ENCODE data around the gene RABGAP1L.

The RABGAP1L gene

GRCh38 chr1:175000697-175001187 lies 841.4 kb downstream of the RABGAP1L start:
- Histone ChIP-seq H3K4me3 (peak overlapping the region; percentile 96), H3K9me3 (ENCODE audit: low read depth, low read length) (no peaks in the 10 kb centered on the region), H3K27ac (peak overlapping the region; percentile 80; the same call in 1 of the 2 replicates), H3K36me3 (ENCODE audit: insufficient read depth, low read length) (peaks cover 22% of the 10 kb centered on the region), H3K9ac (ENCODE audit: insufficient read length) (peak overlapping the region; percentile 97)
- TF ChIP-seq EZH2 (IDR thresholded peaks at IDR 0.05) (no peak), POLR2AphosphoS5 (IDR thresholded peaks at IDR 0.05; ENCODE audit: borderline replicate concordance, low read depth, low read length) (no peak), FOXP2 (optimal IDR thresholded peaks at IDR 0.05; ENCODE audit: control extremely low read depth, extremely low read length, insufficient read depth) (no peak)
- DNase-seq (ENCODE audit: low read depth, low spot score) = no peak

GRCh38 chr1:175002910-175003517 lies 843.7 kb downstream of the RABGAP1L start:
- H3K9ac ChIP-seq (ENCODE audit: insufficient read length) = peak overlapping the region; percentile 31
- H3K4me3 ChIP-seq = peak overlapping the region; percentile 96
- H3K9me3 ChIP-seq (ENCODE audit: low read depth, low read length) = no peaks in the 10 kb centered on the region
- no peak overlapping the region for H3K27ac ChIP-seq
- H3K36me3 ChIP-seq (ENCODE audit: insufficient read depth, low read length) = peaks cover 45% of the 10 kb centered on the region
- DNase-seq (ENCODE audit: low read depth, low spot score) = no peak
- TF ChIP-seq EZH2 (IDR thresholded peaks at IDR 0.05) (no peak), FOXP2 (optimal IDR thresholded peaks at IDR 0.05; ENCODE audit: control extremely low read depth, extremely low read length, insufficient read depth) (no peak), POLR2AphosphoS5 (IDR thresholded peaks at IDR 0.05; ENCODE audit: borderline replicate concordance, low read depth, low read length) (no peak)

GRCh38 chr1:175003521-175003920 lies 844.2 kb downstream of the RABGAP1L start:
- peak overlapping the region; percentile 40 for H3K4me3 ChIP-seq
- no peak overlapping the region for H3K27ac ChIP-seq
- TF ChIP-seq EZH2 (IDR thresholded peaks at IDR 0.05) = no peak
- TF ChIP-seq POLR2AphosphoS5 (IDR thresholded peaks at IDR 0.05; ENCODE audit: borderline replicate concordance, low read depth, low read length) = no peak
- TF ChIP-seq FOXP2 (optimal IDR thresholded peaks at IDR 0.05; ENCODE audit: control extremely low read depth, extremely low read length, insufficient read depth) = no peak
- no peaks in the 10 kb centered on the region for H3K9me3 ChIP-seq (ENCODE audit: low read depth, low read length)
- H3K9ac ChIP-seq (ENCODE audit: insufficient read length) = peak overlapping the region; percentile 31
- peaks cover 50% of the 10 kb centered on the region for H3K36me3 ChIP-seq (ENCODE audit: insufficient read depth, low read length)
- no peak for DNase-seq (ENCODE audit: low read depth, low spot score)

GRCh38 chr1:175005085-175005783 lies 845.9 kb downstream of the RABGAP1L start:
- no peak for DNase-seq (ENCODE audit: low read depth, low spot score)
- Histone ChIP-seq H3K36me3 (ENCODE audit: insufficient read depth, low read length) (peaks cover 67% of the 10 kb centered on the region), H3K9ac (ENCODE audit: insufficient read length) (no peak overlapping the region), H3K4me3 (no peak overlapping the region), H3K27ac (no peak overlapping the region), H3K9me3 (ENCODE audit: low read depth, low read length) (no peaks in the 10 kb centered on the region)
- TF ChIP-seq EZH2 (IDR thresholded peaks at IDR 0.05) = no peak
- no peak for TF ChIP-seq FOXP2 (optimal IDR thresholded peaks at IDR 0.05; ENCODE audit: control extremely low read depth, extremely low read length, insufficient read depth)
- no peak for TF ChIP-seq POLR2AphosphoS5 (IDR thresholded peaks at IDR 0.05; ENCODE audit: borderline replicate concordance, low read depth, low read length)

GRCh38 chr1:175009532-175009931 lies 850.2 kb downstream of the RABGAP1L start:
- Histone ChIP-seq H3K9me3 (ENCODE audit: low read depth, low read length) (no peaks in the 10 kb centered on the region), H3K36me3 (ENCODE audit: insufficient read depth, low read length) (peaks cover 100% of the 10 kb centered on the region)
- TF ChIP-seq FOXP2 (optimal IDR thresholded peaks at IDR 0.05; ENCODE audit: control extremely low read depth, extremely low read length, insufficient read depth) (no peak), EZH2 (IDR thresholded peaks at IDR 0.05) (no peak), POLR2AphosphoS5 (IDR thresholded peaks at IDR 0.05; ENCODE audit: borderline replicate concordance, low read depth, low read length) (no peak)

GRCh38 chr1:175013445-175013844 lies 854.1 kb downstream of the RABGAP1L start:
- Histone ChIP-seq H3K9me3 (ENCODE audit: low read depth, low read length) (no peaks in the 10 kb centered on the region), H3K27ac (no peak overlapping the region), H3K4me3 (no peak overlapping the region), H3K9ac (ENCODE audit: insufficient read length) (no peak overlapping the region), H3K36me3 (ENCODE audit: insufficient read depth, low read length) (peaks cover 96% of the 10 kb centered on the region)
- DNase-seq (ENCODE audit: low read depth, low spot score) = no peak
- TF ChIP-seq POLR2AphosphoS5 (IDR thresholded peaks at IDR 0.05; ENCODE audit: borderline replicate concordance, low read depth, low read length) = no peak
- no peak for TF ChIP-seq EZH2 (IDR thresholded peaks at IDR 0.05)
- no peak for TF ChIP-seq FOXP2 (optimal IDR thresholded peaks at IDR 0.05; ENCODE audit: control extremely low read depth, extremely low read length, insufficient read depth)

More at GRCh38 chr1:175009532-175009931, 850.2 kb downstream of the RABGAP1L start:
- no peak for DNase-seq (ENCODE audit: low read depth, low spot score)
- no peak overlapping the region for H3K27ac ChIP-seq
- no peak overlapping the region for H3K9ac ChIP-seq (ENCODE audit: insufficient read length)
- H3K4me3 ChIP-seq = no peak overlapping the region

GRCh38 chr1:175015243-175015642 lies 855.9 kb downstream of the RABGAP1L start:
- no peak for DNase-seq (ENCODE audit: low read depth, low spot score)

GRCh38 chr1:175019524-175019923 lies 860.2 kb downstream of the RABGAP1L start:
- TF ChIP-seq EZH2 (IDR thresholded peaks at IDR 0.05) (no peak), POLR2AphosphoS5 (IDR thresholded peaks at IDR 0.05; ENCODE audit: borderline replicate concordance, low read depth, low read length) (no peak), FOXP2 (optimal IDR thresholded peaks at IDR 0.05; ENCODE audit: control extremely low read depth, extremely low read length, insufficient read depth) (no peak)
- H3K27ac ChIP-seq = no peak overlapping the region
- no peak overlapping the region for H3K9ac ChIP-seq (ENCODE audit: insufficient read length)
- peaks cover 44% of the 10 kb centered on the region for H3K36me3 ChIP-seq (ENCODE audit: insufficient read depth, low read length)
- no peak overlapping the region for H3K4me3 ChIP-seq
- DNase-seq (ENCODE audit: low read depth, low spot score) = no peak
- H3K9me3 ChIP-seq (ENCODE audit: low read depth, low read length) = no peaks in the 10 kb centered on the region

More at GRCh38 chr1:175015243-175015642, 855.9 kb downstream of the RABGAP1L start:
- no peak for TF ChIP-seq FOXP2 (optimal IDR thresholded peaks at IDR 0.05; ENCODE audit: control extremely low read depth, extremely low read length, insufficient read depth)
- TF ChIP-seq POLR2AphosphoS5 (IDR thresholded peaks at IDR 0.05; ENCODE audit: borderline replicate concordance, low read depth, low read length) = no peak
- TF ChIP-seq EZH2 (IDR thresholded peaks at IDR 0.05) = no peak
- H3K36me3 ChIP-seq (ENCODE audit: insufficient read depth, low read length) = peaks cover 82% of the 10 kb centered on the region
- H3K9me3 ChIP-seq (ENCODE audit: low read depth, low read length) = no peaks in the 10 kb centered on the region
- H3K4me3 ChIP-seq = no peak overlapping the region
- H3K9ac ChIP-seq (ENCODE audit: insufficient read length) = no peak overlapping the region
- no peak overlapping the region for H3K27ac ChIP-seq
